HCT116 (cell line): ENCODE measurements around the gene PCSK6. TPM values are rescaled to one million over a fixed set of nuclear protein-coding genes. Genes with fewer than 3 reads are reported as not detected.

ENCODE experiments used
- ATAC-seq: fragments of 200-7000 bp; cut with Tn5 transposase; 2 replicates; pipeline ENCODE4 v1.9.1; 2020; ENCODE audit warnings: mild to moderate bottlenecking, moderate library complexity
- BruUV-seq: library from RNA; stranded (reverse); fragments of 400-500 nt; replicated peaks from 2 replicates; lab custom pipeline; 2021; lab: Mats Ljungman, UMichigan
- CTCF ChIA-PET: fragments of 300-600 bp; sonication (Branson Sonifier 250); formaldehyde crosslinking; loops from one replicate; lab custom pipeline; 2021; ENCODE audit warnings: antibody characterized with exemption; lab: Charles Lee
- POLR2A ChIA-PET: fragments of 300-600, 350-600 bp; sonication (Branson Sonifier 250); formaldehyde crosslinking; loops from one replicate; lab custom pipeline; 2021; ENCODE audit warnings: antibody characterized with exemption; lab: Charles Lee
- RAD21 ChIA-PET, 2 experiments: fragments of 300-600 bp; sonication (Branson Sonifier 250); formaldehyde crosslinking; loops; one replicate each; lab custom pipeline; 2023; ENCODE audit warnings: low total read pairs in 2 of 2; ENCODE audit not compliant: uncharacterized antibody in 2 of 2, unreplicated experiment in 2 of 2, low non-redundant PET in 1 of 2; lab: Charles Lee
- DNase-seq: peaks from one replicate; pipeline ENCODE4 v3.0.0-alpha.2; 2010; ENCODE audit warnings: low read depth, low spot score
- H2AFZ ChIP-seq: fragments of 200-600 bp; shearing (Covaris generic), sonication (generic); 2 replicates; pipeline ENCODE4 v1.6.1; 2017; ENCODE audit warnings: low read depth, mixed run types, mixed read lengths, antibody characterized with exemption, low read length; ENCODE audit not compliant: poor library complexity, severe bottlenecking
- H3K27ac ChIP-seq: 2 replicates; pipeline ENCODE4 v1.5.1; 2012; ENCODE audit warnings: low read depth, low read length
- H3K27me3 ChIP-seq: fragments of 200-600 bp; sonication (generic); 2 replicates; pipeline ENCODE4 v1.6.1; 2016; ENCODE audit warnings: mixed run types, low read length, mixed read lengths; ENCODE audit not compliant: insufficient read depth
- H3K36me3 ChIP-seq, 2 experiments: fragments of 200-500 bp in 1 of 2; fragments of 200-600 bp in 1 of 2; sonication (Bioruptor generic) in 1 of 2; sonication (generic) in 1 of 2; 2 replicates each; pipeline versions ENCODE4 v1.5.1 to v1.6.1; 2014 to 2016; ENCODE audit warnings: low read length in 2 of 2, inconsistent platforms in 1 of 2, mixed read lengths in 1 of 2, mixed run types in 1 of 2; ENCODE audit not compliant: insufficient read depth in 2 of 2, control insufficient read depth in 1 of 2
- H3K4me1 ChIP-seq, 2 experiments: fragments of 200-600 bp in 1 of 2; sonication (generic) in 1 of 2; 2 replicates each; pipeline versions ENCODE4 v1.5.1 to v1.6.1; 2012 to 2017; ENCODE audit warnings: low read length in 2 of 2, inconsistent platforms in 1 of 2, mild to moderate bottlenecking in 1 of 2, mixed read lengths in 1 of 2, mixed run types in 1 of 2, moderate library complexity in 1 of 2; ENCODE audit not compliant: insufficient read depth in 2 of 2, control insufficient read depth in 1 of 2
- H3K4me2 ChIP-seq: fragments of 200-600 bp; sonication (generic); 2 replicates; pipeline ENCODE4 v1.6.1; 2017; ENCODE audit warnings: mixed run types, low read length, mixed read lengths
- H3K4me3 ChIP-seq, 2 experiments: fragments of 200-600 bp in 1 of 2; sonication (generic) in 1 of 2; replicated peaks in 1 of 2; 2 replicates each; pipeline ENCODE4 v1.5.1; 2011 to 2016; ENCODE audit warnings: low read length in 2 of 2, control low read depth in 1 of 2, low read depth in 1 of 2, mild to moderate bottlenecking in 1 of 2, mixed read lengths in 1 of 2, mixed run types in 1 of 2
- H3K79me2 ChIP-seq: fragments of 200-600 bp; sonication (generic); 2 replicates; pipeline ENCODE4 v1.6.1; 2017; ENCODE audit warnings: mild to moderate bottlenecking, mixed run types, low read length, moderate library complexity, mixed read lengths; ENCODE audit not compliant: insufficient read depth
- H3K9ac ChIP-seq: fragments of 200-600 bp; sonication (generic); 2 replicates; pipeline ENCODE4 v1.6.1; 2016; ENCODE audit warnings: low read length, mixed read lengths
- H3K9me2 ChIP-seq: fragments of 200-600 bp; sonication (generic), shearing (Covaris generic); 2 replicates; pipeline ENCODE4 v1.6.1; 2017; ENCODE audit warnings: mixed run types, mild to moderate bottlenecking, moderate library complexity; ENCODE audit not compliant: insufficient read depth
- H3K9me3 ChIP-seq, 2 experiments: fragments of 200-500 bp in 1 of 2; fragments of 200-600 bp in 1 of 2; sonication (Bioruptor generic) in 1 of 2; sonication (generic) in 1 of 2; 2 replicates each; pipeline ENCODE4 v1.6.1; 2014 to 2017; ENCODE audit warnings: low read length in 2 of 2, mixed read lengths in 2 of 2, inconsistent platforms in 1 of 2, low read depth in 1 of 2, mild to moderate bottlenecking in 1 of 2, mixed run types in 1 of 2, moderate library complexity in 1 of 2; ENCODE audit not compliant: control insufficient read depth in 1 of 2, insufficient read depth in 1 of 2
- H4K20me1 ChIP-seq: fragments of 200-600 bp; sonication (generic), shearing (Covaris generic); 2 replicates; pipeline ENCODE4 v1.6.1; 2017; ENCODE audit warnings: mixed run types, mild to moderate bottlenecking, moderate library complexity; ENCODE audit not compliant: insufficient read depth
- CBX3 ChIP-seq: IDR thresholded peaks from 2 replicates; pipeline ENCODE4 v1.6.1; 2012; ENCODE audit warnings: low read depth
- ELF1 ChIP-seq: IDR thresholded peaks from 2 replicates; pipeline ENCODE4 v1.6.1; 2012; ENCODE audit warnings: low read depth, borderline replicate concordance
- EZH2 ChIP-seq: fragments of 200-600 bp; sonication (generic); IDR thresholded peaks from 2 replicates; pipeline ENCODE4 v1.6.1; 2017; ENCODE audit warnings: antibody characterized with exemption, mixed run types
- EZH2phosphoT487 ChIP-seq: fragments of 200-600 bp; IDR thresholded peaks from 2 replicates; pipeline ENCODE4 v1.6.1; 2018; ENCODE audit warnings: antibody characterized with exemption, borderline replicate concordance
- FOSL1 ChIP-seq: IDR thresholded peaks from 2 replicates; pipeline ENCODE4 v1.6.1; 2012; ENCODE audit warnings: low read depth
- POLR2A ChIP-seq: IDR thresholded peaks from 2 replicates; pipeline ENCODE4 v1.7.0; 2011; ENCODE audit warnings: borderline replicate concordance; ENCODE audit not compliant: insufficient read depth, insufficient read length; ENCODE audit errors: extremely low read depth
- POLR2AphosphoS5 ChIP-seq: IDR thresholded peaks from 2 replicates; pipeline ENCODE4 v1.6.1; 2011; ENCODE audit warnings: mild to moderate bottlenecking, low read depth, low read length, moderate library complexity
- RAD21 ChIP-seq: IDR thresholded peaks from 2 replicates; pipeline ENCODE4 v1.6.1; 2012; ENCODE audit warnings: low read depth, mild to moderate bottlenecking
- SIN3A ChIP-seq: IDR thresholded peaks from 2 replicates; pipeline ENCODE4 v1.6.1; 2012; ENCODE audit warnings: low read depth
- SRF ChIP-seq: IDR thresholded peaks from 2 replicates; pipeline ENCODE4 v1.6.1; 2012; ENCODE audit warnings: low read depth
- ZNF274 ChIP-seq: fragments of 200-500 bp; sonication (Bioruptor generic); IDR thresholded peaks from 2 replicates; pipeline ENCODE4 v1.6.1; 2014; ENCODE audit warnings: mild to moderate bottlenecking, low read depth, low read length, inconsistent platforms
- intact Hi-C: fragments of 100-400 bp; cut with micrococcal nuclease; formaldehyde crosslinking; loops from 2 replicates; pipeline ENCODE4 v1.10.0; 2022
- total RNA-seq: library from RNA; stranded (reverse); gene quantifications from one replicate; pipeline ENCODE4 v1.2.1, GENCODE V29; 2021; ENCODE audit not compliant: unreplicated experiment
- TF ChIP-seq, protein P1 (sequence below): IDR thresholded peaks from 2 replicates; pipeline ENCODE4 v1.6.1; 2012
- TF ChIP-seq, protein P2 (sequence below): IDR thresholded peaks from 2 replicates; pipeline ENCODE4 v1.6.1; 2012; ENCODE audit warnings: low read depth

PCSK6 gene
- total RNA-seq, 1 experiment from 2014 or later, result 13.5 TPM

DNA sequence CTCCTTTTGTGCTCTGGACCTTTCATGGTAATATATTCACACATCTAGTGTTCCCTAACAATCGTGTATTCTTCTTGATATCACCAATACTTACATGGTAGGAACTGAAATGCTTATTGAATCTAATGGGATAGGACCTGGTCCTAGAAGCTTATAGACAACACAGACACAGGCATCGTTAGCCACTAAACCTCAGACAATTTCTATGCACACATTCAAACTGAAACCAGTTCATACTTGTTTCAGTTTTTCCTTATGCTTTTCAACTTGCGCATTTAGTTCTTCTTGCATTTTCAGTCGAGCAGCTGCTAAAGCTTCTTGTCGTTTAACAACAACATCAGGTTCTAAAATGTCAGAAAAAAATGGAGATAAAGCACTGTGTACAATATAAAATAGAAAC, 214.5 kb downstream of the PCSK6 start:
- Histone ChIP-seq H3K4me2 (no peak overlapping the region), H3K9me3 (no peaks in the 10 kb centered on the region), H4K20me1 (no peaks in the 10 kb centered on the region), H3K9me2 (no peaks in the 10 kb centered on the region), H3K27ac (no peak overlapping the region), H3K4me3 (no peak overlapping the region), H3K79me2 (peaks cover 32% of the 10 kb centered on the region), H3K27me3 (no peaks in the 10 kb centered on the region), H3K36me3 (peaks cover 38 to 53% of the 10 kb centered on the region in 2 experiments), H2AFZ (no peak overlapping the region), H3K9ac (no peak overlapping the region), H3K4me1 (peaks cover 2 to 12% of the 10 kb centered on the region in 2 experiments; a peak in 3 of 4 replicates)
- TF ChIP-seq SIN3A (no peak), ELF1 (no peak), ZNF274 (no peak), RAD21 (no peak), POLR2AphosphoS5 (no peak), FOSL1 (no peak), EZH2 (no peak)
- TF ChIP-seq, protein P1, sequence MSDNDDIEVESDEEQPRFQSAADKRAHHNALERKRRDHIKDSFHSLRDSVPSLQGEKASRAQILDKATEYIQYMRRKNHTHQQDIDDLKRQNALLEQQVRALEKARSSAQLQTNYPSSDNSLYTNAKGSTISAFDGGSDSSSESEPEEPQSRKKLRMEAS, result no peak
- no TSS peak for BruUV-seq
- no peak for ATAC-seq
- POLR2A ChIA-PET, result no interaction called here
- RAD21 ChIA-PET, result no interaction called here
- CTCF ChIA-PET, result no interaction called here
- intact Hi-C loops, result no loop called here
- DNase-seq, result no peak

DNA sequence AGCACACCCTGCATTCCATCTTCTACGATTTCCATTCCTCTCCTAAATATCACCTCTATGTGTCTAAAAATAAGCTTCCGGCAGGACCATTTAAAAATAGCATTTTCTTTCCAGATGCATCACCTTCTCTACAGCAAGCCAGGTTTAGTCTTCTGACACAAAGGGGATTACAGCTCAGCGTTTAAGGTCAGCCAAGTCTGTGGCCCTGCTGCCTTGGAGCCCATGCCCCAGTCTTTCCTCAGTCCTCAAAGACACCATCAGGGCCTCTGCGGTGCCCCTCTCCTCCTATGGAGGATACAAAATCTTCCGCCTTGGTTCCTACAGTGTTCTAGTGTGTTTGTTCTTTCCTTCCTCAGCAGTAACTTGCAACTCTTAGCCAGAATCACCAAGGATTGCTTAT, 216.0 kb downstream of the PCSK6 start:
- Histone ChIP-seq H3K9ac (no peak overlapping the region), H3K9me2 (no peaks in the 10 kb centered on the region), H3K27ac (no peak overlapping the region), H3K9me3 (no peaks in the 10 kb centered on the region), H3K36me3 (peaks cover 37 to 55% of the 10 kb centered on the region in 2 experiments), H3K4me1 (peaks cover 2 to 12% of the 10 kb centered on the region in 2 experiments; a peak in 3 of 4 replicates), H3K4me2 (no peak overlapping the region), H3K27me3 (no peaks in the 10 kb centered on the region), H2AFZ (no peak overlapping the region), H3K79me2 (peaks cover 32% of the 10 kb centered on the region), H4K20me1 (no peaks in the 10 kb centered on the region), H3K4me3 (no peak overlapping the region)
- POLR2A ChIA-PET, result no interaction called here
- CTCF ChIA-PET, result no interaction called here
- ATAC-seq, result no peak
- intact Hi-C loops, result no loop called here
- no peak for DNase-seq
- no TSS peak for BruUV-seq
- RAD21 ChIA-PET, result no interaction called here
- TF ChIP-seq EZH2phosphoT487 (no peak), ZNF274 (no peak), SRF (no peak), ELF1 (no peak), CBX3 (no peak), POLR2A (no peak), FOSL1 (no peak)
- TF ChIP-seq, protein P2, sequence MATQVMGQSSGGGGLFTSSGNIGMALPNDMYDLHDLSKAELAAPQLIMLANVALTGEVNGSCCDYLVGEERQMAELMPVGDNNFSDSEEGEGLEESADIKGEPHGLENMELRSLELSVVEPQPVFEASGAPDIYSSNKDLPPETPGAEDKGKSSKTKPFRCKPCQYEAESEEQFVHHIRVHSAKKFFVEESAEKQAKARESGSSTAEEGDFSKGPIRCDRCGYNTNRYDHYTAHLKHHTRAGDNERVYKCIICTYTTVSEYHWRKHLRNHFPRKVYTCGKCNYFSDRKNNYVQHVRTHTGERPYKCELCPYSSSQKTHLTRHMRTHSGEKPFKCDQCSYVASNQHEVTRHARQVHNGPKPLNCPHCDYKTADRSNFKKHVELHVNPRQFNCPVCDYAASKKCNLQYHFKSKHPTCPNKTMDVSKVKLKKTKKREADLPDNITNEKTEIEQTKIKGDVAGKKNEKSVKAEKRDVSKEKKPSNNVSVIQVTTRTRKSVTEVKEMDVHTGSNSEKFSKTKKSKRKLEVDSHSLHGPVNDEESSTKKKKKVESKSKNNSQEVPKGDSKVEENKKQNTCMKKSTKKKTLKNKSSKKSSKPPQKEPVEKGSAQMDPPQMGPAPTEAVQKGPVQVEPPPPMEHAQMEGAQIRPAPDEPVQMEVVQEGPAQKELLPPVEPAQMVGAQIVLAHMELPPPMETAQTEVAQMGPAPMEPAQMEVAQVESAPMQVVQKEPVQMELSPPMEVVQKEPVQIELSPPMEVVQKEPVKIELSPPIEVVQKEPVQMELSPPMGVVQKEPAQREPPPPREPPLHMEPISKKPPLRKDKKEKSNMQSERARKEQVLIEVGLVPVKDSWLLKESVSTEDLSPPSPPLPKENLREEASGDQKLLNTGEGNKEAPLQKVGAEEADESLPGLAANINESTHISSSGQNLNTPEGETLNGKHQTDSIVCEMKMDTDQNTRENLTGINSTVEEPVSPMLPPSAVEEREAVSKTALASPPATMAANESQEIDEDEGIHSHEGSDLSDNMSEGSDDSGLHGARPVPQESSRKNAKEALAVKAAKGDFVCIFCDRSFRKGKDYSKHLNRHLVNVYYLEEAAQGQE, result no peak
